ENCODE measurements around the gene ADRB2. TPM values are rescaled to one million over a fixed set of nuclear protein-coding genes. Genes with fewer than 3 reads are reported as not detected.

ADRB2 gene
- total RNA-seq, 4 donors from 2014 or later = 1.1 to 5.1 (median 4.2) TPM

GRCh38 chr5:148856009-148856367 lies 29.6 kb downstream of the ADRB2 start:
- Histone ChIP-seq H3K27me3 (no peaks in the 10 kb centered on the region), H3K9me3 (no peaks in the 10 kb centered on the region), H3K4me3 (replicated peaks in 1 of 3) (no peak overlapping the region), H3K27ac (peak overlapping the region in 1 of 3 donors; percentile 12), H3K36me3 (no peaks in the 10 kb centered on the region), H3K4me1 (peaks cover 16 to 17% of the 10 kb centered on the region in 2 donors)
- peak; percentile 8 to 27 for DNase-seq
- TF ChIP-seq CTCF (IDR thresholded peaks at IDR 0.05) (no peak), POLR2A (IDR thresholded peaks at IDR 0.05) (no peak)
- WGBS, 2 donors = 43 to 59% methylated on average over 1 to 2 of the region's 2 CpGs
- intact Hi-C loops (cut with DNase I) = no loop called here

- TF ChIP-seq CTCF (IDR thresholded peaks at IDR 0.05) (no peak), POLR2A (IDR thresholded peaks at IDR 0.05) (no peak)
- 27 to 44% methylated on average over 1 of the region's 1 CpG for WGBS, 2 donors
- H3K27me3 ChIP-seq = no peaks in the 10 kb centered on the region
- intact Hi-C loops (cut with DNase I) = no loop called here
- H3K4me3 ChIP-seq (replicated peaks in 1 of 3) = no peak overlapping the region
- no peaks in the 10 kb centered on the region for H3K9me3 ChIP-seq
- H3K36me3 ChIP-seq = no peaks in the 10 kb centered on the region
- peak; percentile 12 to 44 for DNase-seq
- no peak overlapping the region for H3K27ac ChIP-seq
- peaks cover 16 to 17% of the 10 kb centered on the region in 2 donors for H3K4me1 ChIP-seq
Observed at GRCh38 chr5:148856424-148856823, 30.0 kb downstream of the ADRB2 start.

GRCh38 chr5:148857474-148857873 lies 31.1 kb downstream of the ADRB2 start:
- H3K4me3 ChIP-seq (replicated peaks in 1 of 3) = no peak overlapping the region
- no peaks in the 10 kb centered on the region for H3K9me3 ChIP-seq
- DNase-seq = no peak
- intact Hi-C loops (cut with DNase I) = no loop called here
- no peaks in the 10 kb centered on the region for H3K27me3 ChIP-seq
- no peak overlapping the region for H3K27ac ChIP-seq
- TF ChIP-seq CTCF (IDR thresholded peaks at IDR 0.05) (no peak), POLR2A (IDR thresholded peaks at IDR 0.05) (no peak)
- no peaks in the 10 kb centered on the region for H3K36me3 ChIP-seq
- 100% methylated on average over 2 of the region's 2 CpGs for WGBS, 2 donors
- peaks cover 16 to 17% of the 10 kb centered on the region in 2 donors for H3K4me1 ChIP-seq

GRCh38 chr5:148858106-148858505 lies 31.7 kb downstream of the ADRB2 start:
- no peak overlapping the region for H3K4me3 ChIP-seq (replicated peaks in 1 of 3)
- H3K36me3 ChIP-seq = no peaks in the 10 kb centered on the region
- H3K4me1 ChIP-seq = peaks cover 16 to 17% of the 10 kb centered on the region in 2 donors
- intact Hi-C loops (cut with DNase I) = no loop called here
- no peak for DNase-seq
- no peaks in the 10 kb centered on the region for H3K9me3 ChIP-seq
- no peaks in the 10 kb centered on the region for H3K27me3 ChIP-seq
- WGBS, 2 donors = 90 to 95% methylated on average over 2 of the region's 2 CpGs
- no peak overlapping the region for H3K27ac ChIP-seq
- TF ChIP-seq POLR2A (IDR thresholded peaks at IDR 0.05) = no peak
- no peak for TF ChIP-seq CTCF (IDR thresholded peaks at IDR 0.05)

- Histone ChIP-seq H3K27me3 (no peaks in the 10 kb centered on the region), H3K4me3 (replicated peaks in 1 of 3) (no peak overlapping the region), H3K36me3 (no peaks in the 10 kb centered on the region), H3K9me3 (no peaks in the 10 kb centered on the region), H3K27ac (no peak overlapping the region), H3K4me1 (peaks cover 16 to 17% of the 10 kb centered on the region in 2 donors)
- TF ChIP-seq POLR2A (IDR thresholded peaks at IDR 0.05) = no peak
- TF ChIP-seq CTCF (IDR thresholded peaks at IDR 0.05) = no peak
- no peak for DNase-seq
- intact Hi-C loops (cut with DNase I) = no loop called here
- 66 to 81% methylated on average over 6 of the region's 6 CpGs for WGBS, 2 donors
Observed at GRCh38 chr5:148858547-148858946, 32.1 kb downstream of the ADRB2 start.
